Calu3 (cell line): ENCODE data around the gene PODNL1. TPM values are rescaled to one million over a fixed set of nuclear protein-coding genes. Genes with fewer than 3 reads are reported as not detected.
A peak's percentile ranks its signal among the peaks of the same experiment; 100 is the strongest.

Experiments
- BruUV-seq: library from RNA; stranded (reverse); fragments of 400-500 nt; replicated peaks from 2 replicates; lab custom pipeline; 2021; lab: Mats Ljungman, UMichigan
- CTCF ChIA-PET: fragments of 300-600 bp; sonication (Branson Sonifier 250); formaldehyde crosslinking; loops from one replicate; lab custom pipeline; 2022; ENCODE audit warnings: antibody characterized with exemption; lab: Charles Lee
- DNase-seq: peaks from one replicate; pipeline ENCODE4 v3.0.0; 2022
- H3K27ac Mint-ChIP-seq: one replicate; pipeline ENCODE4 v1.8.0; 2022; ENCODE audit warnings: mixed read lengths; ENCODE audit not compliant: unreplicated experiment
- H3K27me3 Mint-ChIP-seq: one replicate; pipeline ENCODE4 v1.8.0; 2022; ENCODE audit warnings: mixed read lengths; ENCODE audit not compliant: unreplicated experiment
- H3K36me3 Mint-ChIP-seq: one replicate; pipeline ENCODE4 v1.8.0; 2022; ENCODE audit warnings: mild to moderate bottlenecking, moderate library complexity, mixed read lengths; ENCODE audit not compliant: insufficient read depth, unreplicated experiment
- H3K4me1 Mint-ChIP-seq: one replicate; pipeline ENCODE4 v1.8.0; 2022; ENCODE audit warnings: mild to moderate bottlenecking, low read depth, mixed read lengths; ENCODE audit not compliant: unreplicated experiment
- H3K4me3 Mint-ChIP-seq: one replicate; pipeline ENCODE4 v1.8.0; 2022; ENCODE audit warnings: mild to moderate bottlenecking, low read depth, moderate library complexity, mixed read lengths; ENCODE audit not compliant: unreplicated experiment
- H3K9me3 Mint-ChIP-seq: one replicate; pipeline ENCODE4 v1.8.0; 2022; ENCODE audit warnings: low read depth, mixed read lengths; ENCODE audit not compliant: unreplicated experiment
- intact Hi-C: fragments of 100-400 bp; cut with micrococcal nuclease; formaldehyde crosslinking; loops from one replicate; pipeline ENCODE4 v1.10.0; 2022; ENCODE audit not compliant: unreplicated experiment
- total RNA-seq: library from RNA; stranded (reverse); gene quantifications from 2 replicates; pipeline ENCODE4 v1.2.3, GENCODE V29; 2022
- TF ChIP-seq, protein P1 (sequence below): fragments of 200-600 bp; IDR thresholded peaks from one replicate; pipeline ENCODE4 v1.8.0; 2022; ENCODE audit warnings: antibody characterized with exemption; ENCODE audit not compliant: unreplicated experiment

Gene PODNL1
- total RNA-seq, 1 experiment from 2014 or later = not detected

DNA sequence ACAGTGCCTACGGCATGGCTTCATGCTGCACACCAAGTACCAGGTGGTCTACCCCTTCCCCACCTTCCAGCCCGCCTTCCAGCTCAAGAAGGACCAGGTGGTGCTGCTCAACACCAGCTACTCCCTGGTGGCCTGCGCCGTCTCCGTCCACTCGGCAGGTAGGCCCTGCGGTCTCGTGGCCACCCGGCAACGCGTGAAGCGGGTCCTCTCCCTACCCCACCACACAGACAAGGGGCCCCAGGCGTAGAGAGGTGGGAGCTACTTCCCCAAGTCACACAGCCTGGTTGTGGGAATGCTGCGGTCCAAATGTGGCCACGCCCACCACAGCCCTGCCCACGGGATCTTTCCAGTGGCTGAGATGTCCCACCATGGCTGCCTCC lies 18.1 kb upstream of the PODNL1 start:
- no peak for DNase-seq
- TF ChIP-seq, protein P1, sequence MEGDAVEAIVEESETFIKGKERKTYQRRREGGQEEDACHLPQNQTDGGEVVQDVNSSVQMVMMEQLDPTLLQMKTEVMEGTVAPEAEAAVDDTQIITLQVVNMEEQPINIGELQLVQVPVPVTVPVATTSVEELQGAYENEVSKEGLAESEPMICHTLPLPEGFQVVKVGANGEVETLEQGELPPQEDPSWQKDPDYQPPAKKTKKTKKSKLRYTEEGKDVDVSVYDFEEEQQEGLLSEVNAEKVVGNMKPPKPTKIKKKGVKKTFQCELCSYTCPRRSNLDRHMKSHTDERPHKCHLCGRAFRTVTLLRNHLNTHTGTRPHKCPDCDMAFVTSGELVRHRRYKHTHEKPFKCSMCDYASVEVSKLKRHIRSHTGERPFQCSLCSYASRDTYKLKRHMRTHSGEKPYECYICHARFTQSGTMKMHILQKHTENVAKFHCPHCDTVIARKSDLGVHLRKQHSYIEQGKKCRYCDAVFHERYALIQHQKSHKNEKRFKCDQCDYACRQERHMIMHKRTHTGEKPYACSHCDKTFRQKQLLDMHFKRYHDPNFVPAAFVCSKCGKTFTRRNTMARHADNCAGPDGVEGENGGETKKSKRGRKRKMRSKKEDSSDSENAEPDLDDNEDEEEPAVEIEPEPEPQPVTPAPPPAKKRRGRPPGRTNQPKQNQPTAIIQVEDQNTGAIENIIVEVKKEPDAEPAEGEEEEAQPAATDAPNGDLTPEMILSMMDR = no peak
- CTCF ChIA-PET = no interaction called here
- peaks cover 58% of the 10 kb centered on the region for H3K36me3 Mint-ChIP-seq
- intact Hi-C loops = no loop called here
- no peaks in the 10 kb centered on the region for H3K9me3 Mint-ChIP-seq
- BruUV-seq = no TSS peak
- no peak overlapping the region for H3K4me3 Mint-ChIP-seq
- H3K4me1 Mint-ChIP-seq = no peaks in the 10 kb centered on the region
- H3K27me3 Mint-ChIP-seq = no peaks in the 10 kb centered on the region
- no peak overlapping the region for H3K27ac Mint-ChIP-seq

DNA sequence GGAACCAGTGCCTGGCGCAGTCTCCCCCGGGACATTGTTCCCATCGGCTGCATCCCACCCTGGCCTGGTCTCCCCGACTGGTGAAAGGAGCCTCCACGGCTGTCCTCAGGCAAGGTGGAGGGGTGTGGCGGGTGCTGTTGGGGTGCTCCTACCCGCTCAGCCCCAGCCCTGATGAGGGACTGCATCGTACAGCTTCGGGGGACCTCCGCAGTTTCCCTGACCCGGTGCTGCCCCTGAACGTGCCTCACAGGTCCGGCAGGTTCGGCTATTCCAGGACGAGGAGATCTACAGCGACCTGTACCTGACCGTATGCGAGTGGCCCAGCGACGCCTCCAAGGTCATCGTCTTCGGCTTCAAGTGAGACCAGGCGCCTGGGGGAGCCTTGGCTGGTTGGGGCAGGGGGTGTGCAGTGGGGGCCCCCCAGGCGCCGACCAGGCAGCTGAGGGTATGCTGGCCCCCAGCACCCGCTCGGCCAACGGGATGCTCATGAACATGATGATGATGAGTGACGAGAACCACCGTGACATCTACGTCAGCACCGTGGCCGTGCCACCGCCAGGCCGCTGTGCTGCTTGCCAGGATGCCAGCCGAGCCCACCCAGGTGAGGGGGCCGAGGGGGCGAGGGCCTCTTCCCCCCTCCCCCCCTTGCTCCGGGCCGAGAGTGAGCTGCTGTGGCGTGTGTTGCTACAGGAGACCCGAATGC lies 17.6 kb upstream of the PODNL1 start:
- CTCF ChIA-PET = no interaction called here
- Mint-ChIP-seq H3K9me3 (no peaks in the 10 kb centered on the region), H3K27ac (no peak overlapping the region), H3K36me3 (peaks cover 53% of the 10 kb centered on the region), H3K4me3 (no peak overlapping the region), H3K27me3 (no peaks in the 10 kb centered on the region), H3K4me1 (no peaks in the 10 kb centered on the region)
- no TSS peak for BruUV-seq
- DNase-seq = no peak
- TF ChIP-seq, protein P1 = no peak
- intact Hi-C loops = no loop called here

DNA sequence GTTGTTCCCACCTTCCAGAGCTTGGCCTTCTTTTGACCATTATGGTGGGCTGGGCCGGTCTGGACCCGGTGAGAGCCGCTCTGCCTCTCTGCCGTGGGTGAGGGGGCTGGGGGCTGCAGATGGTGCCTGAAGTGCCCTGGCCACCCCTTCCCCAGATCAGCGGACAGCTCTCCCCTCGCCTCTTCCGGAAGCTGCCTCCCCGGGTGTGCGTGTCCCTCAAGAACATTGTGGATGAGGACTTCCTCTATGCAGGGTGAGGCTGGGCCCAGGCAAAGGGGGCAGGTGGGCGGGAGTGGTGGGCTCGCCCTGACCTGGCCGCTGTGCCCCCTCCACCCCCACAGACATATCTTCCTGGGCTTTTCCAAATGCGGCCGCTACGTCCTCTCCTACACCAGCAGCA lies 16.0 kb upstream of the PODNL1 start:
- DNase-seq = no peak
- CTCF ChIA-PET = no interaction called here
- Mint-ChIP-seq H3K27ac (no peak overlapping the region), H3K4me1 (no peaks in the 10 kb centered on the region), H3K4me3 (no peak overlapping the region), H3K27me3 (no peaks in the 10 kb centered on the region), H3K36me3 (peaks cover 39% of the 10 kb centered on the region), H3K9me3 (no peaks in the 10 kb centered on the region)
- intact Hi-C loops = no loop called here
- no TSS peak for BruUV-seq
- TF ChIP-seq, protein P1 = no peak

DNA sequence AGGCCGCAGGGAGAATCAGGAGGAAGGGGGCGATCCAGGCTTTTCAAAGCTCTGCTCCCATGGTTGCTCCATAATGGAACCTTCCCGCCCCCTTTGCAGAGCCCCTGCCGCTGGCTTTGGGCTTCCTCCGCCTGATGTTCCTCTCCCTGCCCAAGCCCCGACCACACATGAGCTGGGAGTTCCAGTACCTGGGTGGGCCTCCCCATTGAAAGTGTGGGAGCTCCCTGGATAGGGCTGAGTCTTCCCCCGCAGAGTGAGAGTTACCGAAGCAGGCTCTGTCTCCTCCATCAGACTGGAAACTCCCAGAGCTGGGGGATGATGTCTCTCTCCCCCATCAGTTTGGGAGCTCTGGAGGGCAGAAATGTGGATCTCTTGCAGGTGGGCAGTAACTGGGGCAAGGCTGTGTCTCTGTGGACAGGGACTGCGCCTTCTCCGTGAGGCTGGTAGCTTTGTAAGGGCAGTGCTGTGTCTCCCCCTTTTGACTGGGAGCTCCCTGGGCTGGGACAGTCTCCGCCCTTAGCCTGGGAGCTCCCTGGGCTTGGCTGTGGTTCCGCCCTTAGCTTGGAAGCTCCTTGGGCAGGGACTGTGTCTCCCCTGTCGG lies 14.8 kb upstream of the PODNL1 start:
- H3K4me1 Mint-ChIP-seq = no peaks in the 10 kb centered on the region
- peak; percentile 27 for DNase-seq
- BruUV-seq = no TSS peak

More for the DNA sequence above, 14.8 kb upstream of the PODNL1 start:
- Mint-ChIP-seq H3K27me3 (no peaks in the 10 kb centered on the region), H3K9me3 (no peaks in the 10 kb centered on the region), H3K4me3 (peak overlapping the region; percentile 73), H3K27ac (peak overlapping the region; percentile 39), H3K36me3 (peaks cover 35% of the 10 kb centered on the region)
- CTCF ChIA-PET = interaction anchor here (0.6 to 0.9 kb wide), 2 partner anchors 74 to 161 kb away, joined by 3 to 4 read pairs; no protein-coding TSS in a partner anchor
- TF ChIP-seq, protein P1 = no peak
- intact Hi-C loops = no loop called here
